ENCODE results near the gene LCE3C.

DNA sequence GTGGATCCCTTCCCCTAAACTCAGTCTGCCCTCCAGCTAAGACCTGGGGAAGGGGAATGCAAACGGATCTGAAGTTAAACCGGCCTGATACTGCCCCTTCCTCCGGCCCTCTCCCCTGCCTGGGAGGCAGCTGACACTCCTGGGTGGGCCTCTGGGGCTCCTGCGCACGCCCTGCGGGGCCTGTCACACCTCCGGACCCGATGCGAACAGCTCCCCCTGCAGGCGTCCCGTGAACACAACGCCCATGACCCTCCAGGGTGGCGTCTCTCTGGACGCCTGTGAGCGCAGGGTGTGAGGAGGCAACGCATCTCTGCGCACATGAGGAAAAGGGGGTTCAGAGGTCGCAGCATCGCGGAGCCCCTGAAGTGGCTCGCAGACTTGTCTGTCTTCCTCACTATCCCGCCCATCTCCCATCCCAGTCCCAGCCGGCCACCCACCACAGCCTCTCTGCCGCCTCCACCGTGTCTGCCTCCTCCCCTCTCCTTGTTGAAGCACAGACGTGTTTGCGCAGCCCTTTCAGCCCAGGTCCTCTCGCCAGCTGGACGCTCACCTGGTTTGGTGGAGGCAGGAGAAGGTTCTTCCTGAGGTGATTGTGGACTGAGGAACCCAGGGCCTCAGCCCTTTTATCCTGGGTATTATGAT is 23.3 kb downstream of the LCE3C start:
- TF ChIP-seq, protein P1, sequence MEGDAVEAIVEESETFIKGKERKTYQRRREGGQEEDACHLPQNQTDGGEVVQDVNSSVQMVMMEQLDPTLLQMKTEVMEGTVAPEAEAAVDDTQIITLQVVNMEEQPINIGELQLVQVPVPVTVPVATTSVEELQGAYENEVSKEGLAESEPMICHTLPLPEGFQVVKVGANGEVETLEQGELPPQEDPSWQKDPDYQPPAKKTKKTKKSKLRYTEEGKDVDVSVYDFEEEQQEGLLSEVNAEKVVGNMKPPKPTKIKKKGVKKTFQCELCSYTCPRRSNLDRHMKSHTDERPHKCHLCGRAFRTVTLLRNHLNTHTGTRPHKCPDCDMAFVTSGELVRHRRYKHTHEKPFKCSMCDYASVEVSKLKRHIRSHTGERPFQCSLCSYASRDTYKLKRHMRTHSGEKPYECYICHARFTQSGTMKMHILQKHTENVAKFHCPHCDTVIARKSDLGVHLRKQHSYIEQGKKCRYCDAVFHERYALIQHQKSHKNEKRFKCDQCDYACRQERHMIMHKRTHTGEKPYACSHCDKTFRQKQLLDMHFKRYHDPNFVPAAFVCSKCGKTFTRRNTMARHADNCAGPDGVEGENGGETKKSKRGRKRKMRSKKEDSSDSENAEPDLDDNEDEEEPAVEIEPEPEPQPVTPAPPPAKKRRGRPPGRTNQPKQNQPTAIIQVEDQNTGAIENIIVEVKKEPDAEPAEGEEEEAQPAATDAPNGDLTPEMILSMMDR (IDR thresholded peaks at IDR 0.05; ENCODE audit: low read length): peak; percentile 56
- TF ChIP-seq EZH2 (IDR thresholded peaks at IDR 0.05; ENCODE audit: borderline replicate concordance, low read length): no peak

Data from OCI-LY1 (cell line).